SH-SY5Y (cell line): ENCODE measurements around the gene ELK4.

Source experiments
- GATA2 ChIP-seq: IDR thresholded peaks from 2 replicates; pipeline ENCODE4 v1.6.1; 2011; ENCODE audit warnings: mild to moderate bottlenecking, low read depth, low read length
- GATA3 ChIP-seq: IDR thresholded peaks from 2 replicates; pipeline ENCODE4 v1.6.1; 2011; ENCODE audit warnings: low read depth, mild to moderate bottlenecking, low read length, moderate library complexity

GRCh38 chr1:205588636-205589035 lies 43.2 kb downstream of the ELK4 start:
- TF ChIP-seq GATA2 (no peak), GATA3 (no peak)
